IPS-11a (cell line): ENCODE measurements around the gene GFRA1.
"Not testable (repeated sequence)": the region's sequence is repeated elsewhere in the genome, so short reads cannot be mapped to it uniquely, and the experiment has no call there.

ENCODE experiments used
- H3K4me3 ChIP-seq: one replicate; pipeline ENCODE4 v1.5.1; 2013; ENCODE audit warnings: low read depth, low read length, control low read depth

GFRA1 gene

GRCh38 chr10:116076621-116077020, 196.4 kb downstream of the GFRA1 start:
- H3K4me3 ChIP-seq = no peak overlapping the region

- no peak overlapping the region for H3K4me3 ChIP-seq
These were observed 199.5 kb downstream of the GFRA1 start for GRCh38 chr10:116073510-116073909.

GRCh38 chr10:116073001-116073400, 200.0 kb downstream of the GFRA1 start:
- H3K4me3 ChIP-seq = no peak overlapping the region

- H3K4me3 ChIP-seq = no peak overlapping the region
These were observed 201.4 kb downstream of the GFRA1 start for GRCh38 chr10:116071453-116072148.

- H3K4me3 ChIP-seq = no peak overlapping the region
These were observed 202.2 kb downstream of the GFRA1 start for GRCh38 chr10:116070743-116071320.

- H3K4me3 ChIP-seq = no peak overlapping the region
These were observed 203.2 kb downstream of the GFRA1 start for GRCh38 chr10:116069856-116070255.

GRCh38 chr10:116067825-116068224, 205.2 kb downstream of the GFRA1 start:
- no peak overlapping the region for H3K4me3 ChIP-seq

- no peak overlapping the region for H3K4me3 ChIP-seq
These were observed 209.9 kb downstream of the GFRA1 start for GRCh38 chr10:116063107-116063506.

GRCh38 chr10:116060864-116061263, 212.1 kb downstream of the GFRA1 start:
- H3K4me3 ChIP-seq = no peak overlapping the region

GRCh38 chr10:116059320-116059719, 213.7 kb downstream of the GFRA1 start:
- no peak overlapping the region for H3K4me3 ChIP-seq

- no peak overlapping the region for H3K4me3 ChIP-seq
These were observed 216.3 kb downstream of the GFRA1 start for GRCh38 chr10:116056445-116057293.

- H3K4me3 ChIP-seq = no peak overlapping the region
These were observed 217.1 kb downstream of the GFRA1 start for GRCh38 chr10:116055917-116056252.

GRCh38 chr10:116055252-116055916, 217.6 kb downstream of the GFRA1 start:
- no peak overlapping the region for H3K4me3 ChIP-seq

- H3K4me3 ChIP-seq = no peak overlapping the region
These were observed 219.1 kb downstream of the GFRA1 start for GRCh38 chr10:116053910-116054309.

- H3K4me3 ChIP-seq = not testable (repeated sequence)
These were observed 219.8 kb downstream of the GFRA1 start for GRCh38 chr10:116053009-116053730.

GRCh38 chr10:116052522-116052921, 220.5 kb downstream of the GFRA1 start:
- H3K4me3 ChIP-seq = not testable (repeated sequence)

GRCh38 chr10:116049974-116050304, 223.1 kb downstream of the GFRA1 start:
- no peak overlapping the region for H3K4me3 ChIP-seq

- no peak overlapping the region for H3K4me3 ChIP-seq
These were observed 223.6 kb downstream of the GFRA1 start for GRCh38 chr10:116049158-116049973.

GRCh38 chr10:116045366-116046356, 227.3 kb downstream of the GFRA1 start:
- no peak overlapping the region for H3K4me3 ChIP-seq
